Kidney (tissue), 14 donors: Measurements from ENCODE around the gene CCDC57. TPM values are rescaled to one million over a fixed set of nuclear protein-coding genes. Genes with fewer than 3 reads are reported as not detected.

Source experiments
- DNase-seq, 5 donors: peaks; one replicate each; pipeline ENCODE4 v3.0.0-alpha.2; 2013 to 2020
- FAIRE-seq: peaks from 2 replicates; lab custom pipeline; 2012; peaks lifted over from hg19 to GRCh38; lab: Jason Lieb, UNC
- H3K27ac ChIP-seq, 2 donors: one replicate each; pipeline ENCODE4 v1.7.0; 2013; ENCODE audit warnings: low read depth in 2 of 2, low read length in 2 of 2, inconsistent platforms in 1 of 2
- H3K27me3 ChIP-seq: one replicate; pipeline ENCODE4 v1.7.1; 2013; ENCODE audit warnings: low read length, inconsistent platforms; ENCODE audit not compliant: control insufficient read depth, insufficient read depth
- H3K36me3 ChIP-seq, 3 donors: one replicate each; pipeline versions ENCODE4 v1.7.0 to v1.7.1; 2013; ENCODE audit warnings: low read length in 3 of 3, control low read depth in 1 of 3, inconsistent platforms in 1 of 3; ENCODE audit not compliant: insufficient read depth in 3 of 3, control insufficient read depth in 2 of 3
- H3K4me1 ChIP-seq, 3 donors: one replicate each; pipeline versions ENCODE4 v1.7.0 to v1.7.1; 2013; ENCODE audit warnings: low read length in 3 of 3, inconsistent platforms in 1 of 3, low read depth in 1 of 3; ENCODE audit not compliant: control insufficient read depth in 2 of 3, insufficient read depth in 2 of 3
- H3K4me3 ChIP-seq, 3 donors: one replicate each; pipeline versions ENCODE4 v1.7.0 to v1.8.1; 2013; ENCODE audit warnings: low read length in 3 of 3, control low read depth in 1 of 3, inconsistent platforms in 1 of 3
- H3K9ac ChIP-seq, 3 donors: one replicate each; pipeline versions ENCODE4 v1.7.0 to v1.7.1; 2013; ENCODE audit warnings: low read length in 3 of 3, control low read depth in 1 of 3, inconsistent platforms in 1 of 3
- H3K9me3 ChIP-seq, 3 donors: one replicate each; pipeline versions ENCODE4 v1.7.0 to v1.7.1; 2013; ENCODE audit warnings: low read length in 3 of 3, control low read depth in 1 of 3, inconsistent platforms in 1 of 3; ENCODE audit not compliant: control insufficient read depth in 2 of 3, insufficient read depth in 1 of 3
- intact Hi-C: fragments of 100-400 bp; cut with DNase I; formaldehyde crosslinking; loops from one replicate; pipeline ENCODE4 v1.11.1; 2022
- polyA plus RNA-seq: library from polyadenylated mRNA; stranded (reverse); fragments of 350-450 nt; fragmentation: Illumina TruSeq; extraction: RNeasy Lipid Tissue Mini Kit (QIAGEN cat#74804); gene quantifications from one replicate; pipeline ENCODE4 v1.2.3, GENCODE V29; 2014; ENCODE audit warnings: low read depth, low replicate concordance; ENCODE audit not compliant: insufficient read depth
- total RNA-seq: library from RNA; stranded (reverse); fragmentation: NEBNext Ultra II Directional; extraction: Animal tissue kit (Norgen Biotek cat#: 25700); gene quantifications from one replicate; pipeline ENCODE4 v1.2.1, GENCODE V29; 2021
- TF ChIP-seq, protein P1 (sequence below): IDR thresholded peaks from 3 replicates; pipeline ENCODE4 v1.5.1; 2012; ENCODE audit warnings: mild to moderate bottlenecking, moderate library complexity, borderline replicate concordance; ENCODE audit not compliant: insufficient read depth; ENCODE audit errors: extremely low read depth
- donor health status: control.
- donor health status: control.
- donor health status: control.
- donor health status: control.
- donor health status: control.
- donor health status: DM: yes; HTN: yes; CAD: no.
- donor health status: Normal renal cell carcinoma (clear cell type).

The CCDC57 gene
- total and polyA plus RNA-seq, 2 donors from 2014 or later, result 46.7 to 79.4 TPM

DNA sequence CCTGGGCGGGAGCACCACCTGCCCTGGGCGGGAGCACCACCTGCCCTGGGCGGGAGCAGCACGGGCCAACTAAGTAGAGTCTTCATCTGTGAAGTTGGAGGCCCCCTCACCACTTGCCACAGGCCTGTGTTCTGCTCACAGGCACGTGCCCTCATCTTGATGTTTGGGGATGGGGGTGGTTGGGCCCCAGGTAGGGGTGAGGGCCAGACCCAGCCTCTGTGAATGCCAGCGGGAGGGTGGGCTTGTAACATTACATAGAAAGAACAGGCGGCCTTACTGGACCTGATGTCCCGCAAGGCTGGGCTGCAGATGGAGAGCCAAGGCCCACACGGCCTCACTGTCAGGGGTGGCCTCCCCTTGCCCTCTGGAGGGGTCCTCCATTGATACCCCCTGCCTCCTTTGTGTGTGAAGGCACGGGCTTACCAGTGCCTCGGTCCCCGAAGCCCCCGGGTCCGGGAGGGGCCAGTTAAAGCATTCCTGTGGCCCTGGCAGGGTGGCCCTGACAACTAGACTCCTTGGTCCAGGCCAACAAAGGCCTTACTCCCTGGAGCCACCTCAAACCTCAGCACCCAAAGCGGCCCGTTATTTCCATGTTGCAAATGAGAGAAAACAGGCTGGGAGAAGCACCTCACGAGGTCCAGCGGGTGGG lies 15.1 kb upstream of the CCDC57 start:
- Histone ChIP-seq H3K4me1 (peaks cover 0 to 17% (median 0%) of the 10 kb centered on the region in 3 donors), H3K36me3 (no peaks in the 10 kb centered on the region), H3K9ac (peak overlapping the region in 1 of 3 donors; percentile 34), H3K27me3 (no peaks in the 10 kb centered on the region), H3K9me3 (no peaks in the 10 kb centered on the region), H3K4me3 (no peak overlapping the region), H3K27ac (peak overlapping the region; percentile 76 to 84)
- intact Hi-C loops, result no loop called here
- DNase-seq (peak in 1 of 5 donors; percentile 79), FAIRE-seq (no peak)
- TF ChIP-seq, protein P1, sequence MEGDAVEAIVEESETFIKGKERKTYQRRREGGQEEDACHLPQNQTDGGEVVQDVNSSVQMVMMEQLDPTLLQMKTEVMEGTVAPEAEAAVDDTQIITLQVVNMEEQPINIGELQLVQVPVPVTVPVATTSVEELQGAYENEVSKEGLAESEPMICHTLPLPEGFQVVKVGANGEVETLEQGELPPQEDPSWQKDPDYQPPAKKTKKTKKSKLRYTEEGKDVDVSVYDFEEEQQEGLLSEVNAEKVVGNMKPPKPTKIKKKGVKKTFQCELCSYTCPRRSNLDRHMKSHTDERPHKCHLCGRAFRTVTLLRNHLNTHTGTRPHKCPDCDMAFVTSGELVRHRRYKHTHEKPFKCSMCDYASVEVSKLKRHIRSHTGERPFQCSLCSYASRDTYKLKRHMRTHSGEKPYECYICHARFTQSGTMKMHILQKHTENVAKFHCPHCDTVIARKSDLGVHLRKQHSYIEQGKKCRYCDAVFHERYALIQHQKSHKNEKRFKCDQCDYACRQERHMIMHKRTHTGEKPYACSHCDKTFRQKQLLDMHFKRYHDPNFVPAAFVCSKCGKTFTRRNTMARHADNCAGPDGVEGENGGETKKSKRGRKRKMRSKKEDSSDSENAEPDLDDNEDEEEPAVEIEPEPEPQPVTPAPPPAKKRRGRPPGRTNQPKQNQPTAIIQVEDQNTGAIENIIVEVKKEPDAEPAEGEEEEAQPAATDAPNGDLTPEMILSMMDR, result no peak

DNA sequence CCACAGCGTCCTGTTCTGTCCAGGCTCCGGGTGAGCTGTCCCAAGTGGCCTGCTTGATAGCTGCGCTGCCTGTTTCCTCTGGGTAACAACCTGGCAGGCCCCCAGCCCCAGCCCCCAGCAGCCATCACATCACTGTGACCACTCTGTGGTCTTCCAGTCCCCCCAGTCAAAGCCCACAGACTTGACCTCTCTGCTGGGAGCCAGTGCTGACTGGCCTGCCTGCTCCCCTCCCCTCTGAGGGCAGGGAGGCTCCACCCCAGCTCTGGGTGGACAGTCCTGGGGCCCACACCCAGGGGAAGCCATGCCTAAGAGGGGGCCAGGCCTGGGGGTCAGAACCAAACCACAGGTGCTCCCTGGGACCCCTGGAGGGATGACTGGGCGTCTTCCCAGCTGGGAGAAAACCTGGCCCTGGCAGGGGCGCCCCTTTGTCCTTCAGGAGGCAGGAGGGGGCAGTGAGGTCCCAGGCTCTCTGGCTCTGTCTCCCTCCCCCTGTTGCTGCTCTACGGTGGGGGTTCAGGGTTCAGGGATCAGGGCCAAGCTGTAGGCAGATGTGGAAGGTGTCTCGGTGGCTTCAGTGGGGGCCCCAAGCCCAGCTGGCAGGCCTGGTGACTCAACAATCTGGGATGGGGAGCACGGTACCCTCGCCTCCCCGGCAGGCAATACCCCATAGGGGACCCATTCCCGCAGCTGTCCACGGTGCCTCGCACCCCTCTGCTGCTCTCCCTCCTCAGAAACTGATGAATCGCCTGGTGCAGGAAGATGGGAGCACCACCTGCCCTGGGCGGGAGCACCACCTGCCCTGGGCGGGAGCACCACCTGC lies 14.4 kb upstream of the CCDC57 start:
- peak in 1 of 5 donors; percentile 79 for DNase-seq
- H3K27ac ChIP-seq, result no peak overlapping the region
- intact Hi-C loops, result no loop called here

DNA sequence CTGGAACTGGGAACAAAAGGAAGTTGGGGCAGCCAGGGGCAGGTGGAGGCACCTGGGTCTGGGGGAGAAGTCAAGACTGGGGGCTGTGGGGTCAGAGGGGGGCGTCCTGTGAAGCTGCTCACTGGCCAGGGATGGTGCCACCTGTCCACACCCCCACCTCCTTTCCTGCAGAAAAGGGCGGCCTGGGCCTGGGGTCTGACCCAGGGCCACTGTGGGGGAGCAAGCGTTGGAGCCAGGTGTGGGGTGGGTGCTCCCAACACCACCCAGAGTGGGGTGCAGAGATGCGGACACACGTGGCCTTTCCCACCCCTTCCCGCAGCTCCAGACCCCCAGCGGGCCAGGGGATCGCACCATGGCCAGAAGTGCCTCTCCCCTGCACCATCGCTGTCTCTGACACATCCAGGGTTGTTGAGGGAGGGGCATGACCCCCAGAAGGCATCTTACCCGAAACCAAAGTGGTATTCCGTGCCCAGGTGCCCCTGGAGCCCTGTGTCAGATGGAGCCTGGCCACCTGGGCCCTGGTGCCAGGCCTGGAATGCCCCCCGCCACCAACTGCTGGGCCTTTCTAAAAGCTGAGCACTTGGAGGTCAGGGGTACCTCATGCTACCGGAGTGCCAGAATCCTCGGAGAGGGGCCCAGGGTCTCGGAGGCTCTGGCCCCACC lies 13.6 kb upstream of the CCDC57 start:
- FAIRE-seq, result no peak
- Histone ChIP-seq H3K4me3 (no peak overlapping the region), H3K36me3 (no peaks in the 10 kb centered on the region), H3K9ac (no peak overlapping the region), H3K27me3 (no peaks in the 10 kb centered on the region), H3K27ac (no peak overlapping the region), H3K9me3 (no peaks in the 10 kb centered on the region), H3K4me1 (peaks cover 0 to 12% (median 0%) of the 10 kb centered on the region in 3 donors)
- intact Hi-C loops, result no loop called here
- TF ChIP-seq, protein P1, result no peak
- peak in 2 of 5 donors; percentile 55 to 80 for DNase-seq

More for the DNA sequence above, 14.4 kb upstream of the CCDC57 start:
- Histone ChIP-seq H3K27me3 (no peaks in the 10 kb centered on the region), H3K9me3 (no peaks in the 10 kb centered on the region), H3K36me3 (no peaks in the 10 kb centered on the region), H3K4me3 (no peak overlapping the region), H3K9ac (no peak overlapping the region), H3K4me1 (peaks cover 0 to 12% (median 0%) of the 10 kb centered on the region in 3 donors)
- no peak for FAIRE-seq
- TF ChIP-seq, protein P1, result no peak
